IPS DF 6.9 (cell line): ENCODE measurements around the gene AGPS.

Experiments
- DNase-seq: peaks from one replicate; pipeline ENCODE4 v3.0.0-alpha.2; 2013; ENCODE audit warnings: low read depth, low spot score
- H3K27ac ChIP-seq: one replicate; pipeline ENCODE4 v1.5.1; 2013; ENCODE audit warnings: low read length, control low read depth
- H3K27me3 ChIP-seq: 2 replicates; pipeline ENCODE4 v1.6.1; 2013; ENCODE audit warnings: mild to moderate bottlenecking, low read length; ENCODE audit not compliant: control insufficient read depth, insufficient read depth
- H3K36me3 ChIP-seq: 2 replicates; pipeline ENCODE4 v1.6.1; 2013; ENCODE audit warnings: low read length; ENCODE audit not compliant: control insufficient read depth, insufficient read depth
- H3K4me1 ChIP-seq: 2 replicates; pipeline ENCODE4 v1.6.1; 2013; ENCODE audit warnings: low read length; ENCODE audit not compliant: control insufficient read depth, insufficient read depth
- H3K4me3 ChIP-seq: 2 replicates; pipeline ENCODE4 v1.5.1; 2013; ENCODE audit warnings: mild to moderate bottlenecking, low read length
- H3K9me3 ChIP-seq: 2 replicates; pipeline ENCODE4 v1.6.1; 2013; ENCODE audit warnings: low read length, inconsistent platforms; ENCODE audit not compliant: control insufficient read depth, insufficient read depth
- WGBS: extraction: QIAGEN DNeasy Blood & Tissue Kit; methylation state at CpG from one replicate; pipeline ENCODE4 v1.1.7; 2013; ENCODE audit warnings: mixed read lengths, missing lambda C conversion rate; ENCODE audit not compliant: insufficient read length, insufficient coverage; 5-methylcytosine and 5-hydroxymethylcytosine counted together

The AGPS gene

GRCh38 chr2:177489719-177490301 lies 97.2 kb downstream of the AGPS start:
- Histone ChIP-seq H3K27ac (no peak overlapping the region), H3K4me1 (no peaks in the 10 kb centered on the region), H3K9me3 (no peaks in the 10 kb centered on the region), H3K4me3 (no peak overlapping the region), H3K27me3 (no peaks in the 10 kb centered on the region), H3K36me3 (no peaks in the 10 kb centered on the region)
- no peak for DNase-seq
- no CpG with 5 or more reads among the region's 2 CpGs for whole genome bisulfite sequencing

- Histone ChIP-seq H3K36me3 (no peaks in the 10 kb centered on the region), H3K27me3 (no peaks in the 10 kb centered on the region), H3K27ac (no peak overlapping the region), H3K9me3 (no peaks in the 10 kb centered on the region), H3K4me1 (no peaks in the 10 kb centered on the region), H3K4me3 (no peak overlapping the region)
- no peak for DNase-seq
- WGBS = no CpG with 5 or more reads among the region's 2 CpGs
Measured at GRCh38 chr2:177495945-177496344, 103.4 kb downstream of the AGPS start.

GRCh38 chr2:177496921-177497320 lies 104.3 kb downstream of the AGPS start:
- Histone ChIP-seq H3K36me3 (no peaks in the 10 kb centered on the region), H3K27ac (no peak overlapping the region), H3K4me3 (no peak overlapping the region), H3K27me3 (no peaks in the 10 kb centered on the region), H3K4me1 (no peaks in the 10 kb centered on the region), H3K9me3 (no peaks in the 10 kb centered on the region)
- WGBS = no CpG with 5 or more reads among the region's 2 CpGs
- DNase-seq = no peak

GRCh38 chr2:177501186-177501585 lies 108.6 kb downstream of the AGPS start:
- Histone ChIP-seq H3K4me3 (no peak overlapping the region), H3K9me3 (no peaks in the 10 kb centered on the region), H3K27ac (no peak overlapping the region), H3K4me1 (no peaks in the 10 kb centered on the region), H3K27me3 (no peaks in the 10 kb centered on the region), H3K36me3 (no peaks in the 10 kb centered on the region)
- DNase-seq = no peak
- WGBS = no CpG with 5 or more reads among the region's 1 CpG

- Histone ChIP-seq H3K27ac (no peak overlapping the region), H3K4me1 (no peaks in the 10 kb centered on the region), H3K9me3 (no peaks in the 10 kb centered on the region), H3K4me3 (no peak overlapping the region), H3K27me3 (no peaks in the 10 kb centered on the region), H3K36me3 (no peaks in the 10 kb centered on the region)
- DNase-seq = no peak
Measured at GRCh38 chr2:177506505-177506904, 113.9 kb downstream of the AGPS start.

DNA sequence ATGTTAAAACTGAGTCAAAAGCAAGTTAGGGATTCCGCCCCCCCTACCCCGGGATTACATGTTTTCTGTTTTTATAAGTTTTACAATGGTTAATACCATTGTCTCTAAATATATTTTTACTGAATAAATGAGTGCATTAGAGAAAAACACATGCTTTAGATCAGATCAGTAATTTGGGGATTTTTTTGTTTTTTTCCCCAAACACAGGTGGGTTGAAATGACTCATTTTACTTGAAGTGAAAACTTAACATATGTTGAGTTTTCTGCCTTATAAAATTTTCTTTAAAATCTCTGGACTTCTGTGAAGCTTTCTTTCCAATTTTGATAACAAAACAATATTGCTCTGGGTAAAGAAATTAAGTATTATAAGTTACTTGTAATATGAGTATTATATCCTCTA lies 114.4 kb downstream of the AGPS start:
- Histone ChIP-seq H3K4me1 (no peaks in the 10 kb centered on the region), H3K9me3 (no peaks in the 10 kb centered on the region), H3K36me3 (no peaks in the 10 kb centered on the region), H3K27me3 (no peaks in the 10 kb centered on the region), H3K4me3 (no peak overlapping the region), H3K27ac (no peak overlapping the region)
- WGBS = no CpG with 5 or more reads among the region's 2 CpGs
- no peak for DNase-seq

DNA sequence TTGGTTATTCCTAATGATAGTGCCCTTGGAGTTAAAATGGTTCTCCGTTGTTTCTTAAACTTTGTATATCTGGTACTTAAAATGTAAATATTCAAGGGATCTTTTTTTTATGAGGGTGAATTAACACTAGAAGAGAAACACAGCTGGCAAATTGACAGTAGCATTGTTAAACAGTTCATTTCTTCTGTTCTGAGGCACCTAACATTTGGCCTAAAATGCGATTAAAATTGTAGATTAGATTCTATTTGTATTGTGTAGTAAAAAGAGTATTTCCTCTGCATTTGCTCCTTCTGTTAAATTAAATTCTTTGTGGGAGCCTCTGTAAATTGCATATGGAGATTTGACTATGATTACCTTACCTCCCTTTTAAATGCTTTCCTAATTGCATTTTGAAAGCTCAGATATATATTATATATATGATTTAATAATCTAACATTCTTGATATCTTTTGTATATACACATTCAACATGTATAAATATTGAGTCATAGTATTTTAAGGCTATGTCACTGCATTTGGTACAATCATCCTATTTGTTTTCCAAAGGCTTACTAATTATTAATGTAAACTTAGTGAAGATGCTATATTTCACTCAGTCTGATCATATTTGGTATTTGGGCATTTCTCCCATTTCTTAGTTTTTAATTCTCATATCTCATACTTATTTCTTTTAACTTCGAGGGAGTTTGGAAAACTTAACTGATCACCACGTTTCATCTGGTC lies 124.4 kb downstream of the AGPS start:
- Histone ChIP-seq H3K27ac (no peak overlapping the region), H3K27me3 (no peaks in the 10 kb centered on the region), H3K9me3 (no peaks in the 10 kb centered on the region), H3K4me3 (no peak overlapping the region), H3K4me1 (no peaks in the 10 kb centered on the region), H3K36me3 (no peaks in the 10 kb centered on the region)
- WGBS = no CpG with 5 or more reads among the region's 4 CpGs
- DNase-seq = no peak

DNA sequence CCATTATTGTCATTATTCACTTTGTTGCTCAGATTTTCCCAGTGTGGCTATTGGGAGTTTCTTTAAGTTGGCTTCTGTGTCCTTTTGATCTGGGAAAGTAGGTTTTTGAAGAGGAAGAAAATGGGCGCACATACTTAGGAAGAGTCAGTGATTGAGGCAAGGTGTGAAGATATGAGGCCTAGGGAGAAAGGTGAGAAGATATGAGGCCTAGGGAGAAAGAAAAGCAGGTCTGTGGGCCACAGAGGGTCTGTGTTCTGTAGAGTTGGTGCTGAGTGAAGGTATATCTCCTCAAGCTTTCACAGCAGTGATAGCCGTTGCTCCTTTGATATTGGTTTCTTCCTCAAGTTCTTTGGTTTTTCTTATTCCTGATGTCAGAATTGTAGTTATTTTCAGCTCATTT lies 126.2 kb downstream of the AGPS start:
- Histone ChIP-seq H3K27me3 (no peaks in the 10 kb centered on the region), H3K4me3 (no peak overlapping the region), H3K4me1 (no peaks in the 10 kb centered on the region), H3K36me3 (no peaks in the 10 kb centered on the region), H3K27ac (no peak overlapping the region), H3K9me3 (no peaks in the 10 kb centered on the region)
- no peak for DNase-seq
- WGBS = no CpG with 5 or more reads among the region's 2 CpGs

GRCh38 chr2:177519534-177520115 lies 127.1 kb downstream of the AGPS start:
- no peak overlapping the region for H3K27ac ChIP-seq
- H3K27me3 ChIP-seq = no peaks in the 10 kb centered on the region
- no peaks in the 10 kb centered on the region for H3K4me1 ChIP-seq
- H3K4me3 ChIP-seq = no peak overlapping the region
- no peaks in the 10 kb centered on the region for H3K9me3 ChIP-seq
- H3K36me3 ChIP-seq = no peaks in the 10 kb centered on the region
- no peak for DNase-seq

- Histone ChIP-seq H3K36me3 (no peaks in the 10 kb centered on the region), H3K9me3 (no peaks in the 10 kb centered on the region), H3K27me3 (no peaks in the 10 kb centered on the region), H3K27ac (no peak overlapping the region), H3K4me1 (no peaks in the 10 kb centered on the region), H3K4me3 (no peak overlapping the region)
- DNase-seq = no peak
- no CpG with 5 or more reads among the region's 2 CpGs for WGBS
Measured at GRCh38 chr2:177520324-177520723, 127.8 kb downstream of the AGPS start.

DNA sequence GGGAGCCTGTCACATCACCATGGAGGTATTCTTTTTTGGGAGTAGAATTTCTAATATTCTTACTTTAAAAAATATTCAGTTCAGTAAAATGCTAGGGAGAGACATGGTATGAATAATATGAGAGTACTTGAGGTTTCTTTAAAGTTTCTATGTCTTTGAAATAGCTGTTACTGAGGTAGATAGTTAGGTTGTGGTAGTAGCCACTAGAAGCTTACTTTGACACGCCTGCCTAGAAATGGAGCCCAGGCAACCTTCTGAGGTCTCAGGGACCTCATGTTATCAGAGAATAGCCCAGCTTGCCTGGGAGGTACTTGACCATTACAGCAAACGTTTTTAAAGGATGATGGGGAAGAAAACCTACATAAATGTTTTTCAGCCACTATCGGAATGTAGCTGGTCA lies 131.2 kb downstream of the AGPS start:
- no peak overlapping the region for H3K4me3 ChIP-seq
- H3K27ac ChIP-seq = no peak overlapping the region
- no peaks in the 10 kb centered on the region for H3K36me3 ChIP-seq
- H3K9me3 ChIP-seq = no peaks in the 10 kb centered on the region
- no peaks in the 10 kb centered on the region for H3K4me1 ChIP-seq
- no peaks in the 10 kb centered on the region for H3K27me3 ChIP-seq
- no peak for DNase-seq
- no CpG with 5 or more reads among the region's 3 CpGs for WGBS
